Trophoblast cell (in vitro differentiated cells and primary cell): Measurements from ENCODE around the gene MUC12.
"Not testable (repeated sequence)": the region's sequence is repeated elsewhere in the genome, so short reads cannot be mapped to it uniquely, and the experiment has no call there.

Experiments
- DNase-seq, 2 donors: peaks; one replicate each; pipeline ENCODE4 v3.0.0-alpha.2; 2016
- H2AFZ ChIP-seq: 2 replicates; pipeline ENCODE4 v1.6.1; 2013; ENCODE audit warnings: low read length, moderate library complexity, mild to moderate bottlenecking; ENCODE audit not compliant: insufficient read depth, poor library complexity
- H2AK5ac ChIP-seq: 2 replicates; pipeline ENCODE4 v1.6.1; 2013; ENCODE audit warnings: mild to moderate bottlenecking, low read length
- H2BK120ac ChIP-seq: 2 replicates; pipeline ENCODE4 v1.6.1; 2013; ENCODE audit warnings: low read length, mild to moderate bottlenecking, moderate library complexity; ENCODE audit not compliant: insufficient read depth, poor library complexity
- H2BK12ac ChIP-seq: 2 replicates; pipeline ENCODE4 v1.6.1; 2013; ENCODE audit warnings: mild to moderate bottlenecking, low read length, moderate library complexity
- H2BK5ac ChIP-seq: 2 replicates; pipeline ENCODE4 v1.6.1; 2013; ENCODE audit warnings: low read length, low read depth, moderate library complexity, mild to moderate bottlenecking; ENCODE audit not compliant: poor library complexity
- H3K14ac ChIP-seq: 2 replicates; pipeline ENCODE4 v1.6.1; 2013; ENCODE audit warnings: mild to moderate bottlenecking, low read length
- H3K18ac ChIP-seq: 2 replicates; pipeline ENCODE4 v1.6.1; 2013; ENCODE audit warnings: mild to moderate bottlenecking, low read length
- H3K23ac ChIP-seq: 2 replicates; pipeline ENCODE4 v1.6.1; 2013; ENCODE audit warnings: low read length
- H3K27ac ChIP-seq: 2 replicates; pipeline ENCODE4 v1.5.1; 2013; ENCODE audit warnings: low read depth, mild to moderate bottlenecking, inconsistent platforms, low read length, moderate library complexity
- H3K27me3 ChIP-seq: 2 replicates; pipeline ENCODE4 v1.6.1; 2013; ENCODE audit warnings: inconsistent platforms, mild to moderate bottlenecking, low read length, moderate library complexity; ENCODE audit not compliant: insufficient read depth
- H3K36me3 ChIP-seq, 2 experiments: 1 replicate in 1 of 2; 2 replicates in 1 of 2; pipeline ENCODE4 v1.6.1; 2013; ENCODE audit warnings: low read length in 2 of 2, mild to moderate bottlenecking in 2 of 2, moderate library complexity in 1 of 2; ENCODE audit not compliant: insufficient read depth in 2 of 2, control insufficient read depth in 1 of 2
- H3K4ac ChIP-seq: 2 replicates; pipeline ENCODE4 v1.6.1; 2013; ENCODE audit warnings: low read depth, mild to moderate bottlenecking, low read length, moderate library complexity
- H3K4me1 ChIP-seq, 2 experiments: 1 replicate in 1 of 2; 2 replicates in 1 of 2; pipeline ENCODE4 v1.6.1; 2013; ENCODE audit warnings: low read length in 2 of 2, mild to moderate bottlenecking in 2 of 2, moderate library complexity in 1 of 2; ENCODE audit not compliant: insufficient read depth in 2 of 2, control insufficient read depth in 1 of 2
- H3K4me2 ChIP-seq: 2 replicates; pipeline ENCODE4 v1.6.1; 2013; ENCODE audit warnings: inconsistent platforms, mild to moderate bottlenecking, low read length, moderate library complexity
- H3K4me3 ChIP-seq: 2 replicates; pipeline ENCODE4 v1.5.1; 2013; ENCODE audit warnings: mild to moderate bottlenecking, low read depth, low read length, inconsistent platforms
- H3K79me1 ChIP-seq: one replicate; pipeline ENCODE4 v1.6.1; 2013; ENCODE audit warnings: low read length
- H3K79me2 ChIP-seq: 2 replicates; pipeline ENCODE4 v1.6.1; 2013; ENCODE audit warnings: low read length, mild to moderate bottlenecking; ENCODE audit not compliant: control insufficient read depth, insufficient read depth, poor library complexity
- H3K9ac ChIP-seq: 2 replicates; pipeline ENCODE4 v1.6.1; 2013; ENCODE audit warnings: mild to moderate bottlenecking, low read length
- H3K9me3 ChIP-seq: 2 replicates; pipeline ENCODE4 v1.6.1; 2013; ENCODE audit warnings: low read depth, mild to moderate bottlenecking, control low read depth, inconsistent platforms, low read length; ENCODE audit not compliant: insufficient read depth
- H4K12ac ChIP-seq: 2 replicates; pipeline ENCODE4 v1.6.1; 2013; ENCODE audit warnings: low read depth, mild to moderate bottlenecking, low read length, moderate library complexity
- H4K8ac ChIP-seq: 2 replicates; pipeline ENCODE4 v1.6.1; 2013; ENCODE audit warnings: low read depth, mild to moderate bottlenecking, low read length, moderate library complexity
- H4K91ac ChIP-seq: one replicate; pipeline ENCODE4 v1.6.1; 2013; ENCODE audit warnings: low read depth, mild to moderate bottlenecking, low read length, moderate library complexity
- WGBS: extraction: QIAGEN DNeasy Blood & Tissue Kit; methylation state at CpG from one replicate; pipeline ENCODE4 v1.1.7; 2013; ENCODE audit warnings: missing lambda C conversion rate; ENCODE audit not compliant: insufficient read length, insufficient coverage; ENCODE audit errors: extremely low coverage; 5-methylcytosine and 5-hydroxymethylcytosine counted together

Gene MUC12

DNA sequence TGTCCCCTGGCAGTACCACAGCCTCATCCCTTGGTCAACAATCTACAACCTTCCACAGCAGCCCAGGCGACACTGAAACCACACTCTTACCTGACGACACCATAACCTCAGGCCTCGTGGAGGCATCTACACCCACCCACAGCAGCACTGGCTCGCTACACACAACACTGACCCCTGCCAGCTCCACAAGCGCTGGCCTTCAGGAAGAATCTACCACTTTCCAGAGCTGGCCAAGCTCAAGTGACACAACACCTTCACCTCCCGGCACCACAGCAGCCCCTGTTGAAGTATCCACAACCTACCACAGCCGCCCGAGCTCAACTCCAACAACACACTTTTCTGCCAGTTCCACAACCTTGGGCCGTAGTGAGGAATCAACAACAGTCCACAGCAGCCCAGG lies 30.0 kb downstream of the MUC12 start:
- H3K79me2 ChIP-seq, H2AFZ ChIP-seq, H2AK5ac ChIP-seq, H3K27ac ChIP-seq, DNase-seq, H2BK120ac ChIP-seq, H3K9me3 ChIP-seq, H4K12ac ChIP-seq, H4K8ac ChIP-seq, H3K27me3 ChIP-seq, H3K14ac ChIP-seq, H3K79me1 ChIP-seq, H3K4ac ChIP-seq, H3K9ac ChIP-seq, H2BK12ac ChIP-seq, H3K4me2 ChIP-seq, H3K4me3 ChIP-seq, H3K4me1 ChIP-seq, H2BK5ac ChIP-seq, H3K23ac ChIP-seq, H3K18ac ChIP-seq, H4K91ac ChIP-seq, H3K36me3 ChIP-seq: not testable (repeated sequence)
- no CpG with 5 or more reads among the region's 9 CpGs for WGBS

DNA sequence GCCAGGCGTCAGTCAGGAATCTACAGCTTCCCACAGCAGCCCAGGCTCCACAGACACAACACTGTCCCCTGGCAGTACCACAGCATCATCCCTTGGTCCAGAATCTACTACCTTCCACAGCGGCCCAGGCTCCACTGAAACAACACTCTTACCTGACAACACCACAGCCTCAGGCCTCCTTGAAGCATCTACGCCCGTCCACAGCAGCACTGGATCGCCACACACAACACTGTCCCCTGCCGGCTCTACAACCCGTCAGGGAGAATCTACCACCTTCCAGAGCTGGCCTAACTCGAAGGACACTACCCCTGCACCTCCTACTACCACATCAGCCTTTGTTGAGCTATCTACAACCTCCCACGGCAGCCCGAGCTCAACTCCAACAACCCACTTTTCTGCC lies 30.7 kb downstream of the MUC12 start:
- H2BK120ac ChIP-seq = not testable (repeated sequence)
- WGBS = no CpG with 5 or more reads among the region's 10 CpGs

DNA sequence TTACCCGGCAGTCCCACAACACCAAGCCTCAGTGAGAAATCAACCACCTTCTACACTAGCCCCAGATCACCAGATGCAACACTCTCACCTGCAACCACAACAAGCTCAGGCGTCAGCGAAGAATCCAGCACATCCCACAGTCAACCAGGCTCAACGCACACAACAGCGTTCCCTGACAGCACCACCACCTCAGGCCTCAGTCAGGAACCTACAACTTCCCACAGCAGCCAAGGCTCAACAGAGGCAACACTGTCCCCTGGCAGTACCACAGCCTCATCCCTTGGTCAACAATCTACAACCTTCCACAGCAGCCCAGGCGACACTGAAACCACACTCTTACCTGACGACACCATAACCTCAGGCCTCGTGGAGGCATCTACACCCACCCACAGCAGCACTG lies 33.0 kb downstream of the MUC12 start:
- not testable (repeated sequence) for H4K91ac ChIP-seq, H3K23ac ChIP-seq, H2AFZ ChIP-seq, H3K27me3 ChIP-seq, H2BK120ac ChIP-seq, H4K8ac ChIP-seq, DNase-seq, H2AK5ac ChIP-seq, H3K79me1 ChIP-seq, H3K4ac ChIP-seq, H3K36me3 ChIP-seq, H3K14ac ChIP-seq, H3K79me2 ChIP-seq, H3K4me1 ChIP-seq, H3K4me2 ChIP-seq, H3K27ac ChIP-seq, H2BK5ac ChIP-seq, H2BK12ac ChIP-seq, H4K12ac ChIP-seq, H3K18ac ChIP-seq, H3K9ac ChIP-seq, H3K4me3 ChIP-seq
- peaks cover 10% of the 10 kb centered on the region for H3K9me3 ChIP-seq
- no CpG with 5 or more reads among the region's 8 CpGs for WGBS

More for the DNA sequence above, 30.7 kb downstream of the MUC12 start:
- not testable (repeated sequence) for H3K27ac ChIP-seq, H4K8ac ChIP-seq, H3K36me3 ChIP-seq, H2AK5ac ChIP-seq, H4K12ac ChIP-seq, H4K91ac ChIP-seq, H3K79me1 ChIP-seq, H2BK5ac ChIP-seq, H3K4me1 ChIP-seq, DNase-seq, H3K79me2 ChIP-seq, H3K23ac ChIP-seq, H3K9me3 ChIP-seq, H3K9ac ChIP-seq, H2BK12ac ChIP-seq, H3K4ac ChIP-seq, H3K4me3 ChIP-seq, H3K27me3 ChIP-seq, H3K18ac ChIP-seq, H3K4me2 ChIP-seq, H2AFZ ChIP-seq, H3K14ac ChIP-seq

DNA sequence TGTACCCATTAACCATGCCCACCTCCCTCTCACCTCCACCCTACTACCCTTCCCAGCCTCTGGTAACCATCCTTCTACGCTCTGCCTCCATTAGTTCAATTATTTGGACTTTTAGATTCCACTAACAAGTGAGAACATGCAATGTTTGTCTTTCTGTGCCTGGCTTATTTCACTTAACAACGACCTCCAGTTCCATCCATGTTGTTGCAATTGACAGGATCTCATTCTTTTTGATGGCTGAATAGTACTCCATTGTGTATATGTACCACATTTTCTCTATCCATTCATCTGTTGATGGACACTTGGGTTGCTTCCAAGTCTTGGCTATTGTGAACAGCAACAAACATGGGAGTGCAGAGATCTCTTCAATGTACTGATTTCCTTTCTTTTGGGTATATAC lies 38.0 kb downstream of the MUC12 start:
- not testable (repeated sequence) for DNase-seq, H3K4me3 ChIP-seq, H3K4me2 ChIP-seq, H3K36me3 ChIP-seq, H3K9me3 ChIP-seq, H4K91ac ChIP-seq, H3K27ac ChIP-seq, H2AK5ac ChIP-seq, H2BK12ac ChIP-seq, H3K18ac ChIP-seq, H3K14ac ChIP-seq, H2BK5ac ChIP-seq, H4K8ac ChIP-seq, H3K4me1 ChIP-seq, H2AFZ ChIP-seq, H3K9ac ChIP-seq, H3K27me3 ChIP-seq, H3K4ac ChIP-seq, H2BK120ac ChIP-seq, H3K79me2 ChIP-seq, H3K23ac ChIP-seq, H4K12ac ChIP-seq, H3K79me1 ChIP-seq
- no CpG with 5 or more reads among the region's 2 CpGs for WGBS
